Testis (tissue), 3 donors: ENCODE measurements around the gene RFPL3. TPM values are rescaled to one million over a fixed set of nuclear protein-coding genes. Genes with fewer than 3 reads are reported as not detected.
A peak's percentile ranks its signal among the peaks of the same experiment; 100 is the strongest.
"Not testable (repeated sequence)": the region's sequence is repeated elsewhere in the genome, so short reads cannot be mapped to it uniquely, and the experiment has no call there.

Source experiments
- DNase-seq: peaks from one replicate; pipeline ENCODE4 v3.0.0-alpha.2; 2019
- H3K27ac ChIP-seq, 2 donors: fragments of 200-600 bp; sonication (generic); one replicate each; pipeline ENCODE4 v1.5.1; 2019
- H3K27me3 ChIP-seq: fragments of 200-600 bp; sonication (generic); one replicate; pipeline ENCODE4 v1.5.1; 2019
- H3K36me3 ChIP-seq: fragments of 200-600 bp; sonication (generic); one replicate; pipeline ENCODE4 v1.5.1; 2017; ENCODE audit warnings: low read depth; ENCODE audit errors: missing control alignments
- H3K4me1 ChIP-seq: fragments of 200-600 bp; sonication (generic); one replicate; pipeline ENCODE4 v1.5.1; 2019
- H3K4me3 ChIP-seq, 2 donors: fragments of 200-600 bp; sonication (generic); one replicate each; pipeline ENCODE4 v1.5.1; 2017 to 2019
- H3K9me3 ChIP-seq: fragments of 200-600 bp; sonication (generic); one replicate; pipeline ENCODE4 v1.5.1; 2017
- CTCF ChIP-seq, 3 experiments: fragments of 450-650 bp in 2 of 3; fragments of 200-600 bp in 1 of 3; sonication (generic) in 1 of 3; IDR thresholded peaks; one replicate each; pipeline ENCODE4 v1.5.1; 2016 to 2019; ENCODE audit warnings: antibody characterized with exemption in 3 of 3, mild to moderate bottlenecking in 2 of 3, moderate library complexity in 1 of 3
- POLR2A ChIP-seq: fragments of 450-650 bp; IDR thresholded peaks from one replicate; pipeline ENCODE4 v1.6.1; 2017; ENCODE audit warnings: antibody characterized with exemption, mild to moderate bottlenecking, moderate library complexity
- WGBS, 2 donors: methylation state at CpG; one replicate each; pipeline ENCODE4 v1.1.5; 2018; 5-methylcytosine and 5-hydroxymethylcytosine counted together
- intact Hi-C: fragments of 100-400 bp; cut with DNase I; formaldehyde crosslinking; loops from one replicate; pipeline ENCODE4 v1.15.1; 2023; ENCODE audit warnings: low total_unique reads
- polyA plus RNA-seq: library from polyadenylated mRNA; stranded (reverse); fragments of 350-450 nt; fragmentation: Illumina TruSeq; extraction: RNeasy Lipid Tissue Mini Kit (QIAGEN cat#74804); gene quantifications from one replicate; pipeline ENCODE4 v1.2.3, GENCODE V29; 2014; ENCODE audit warnings: low read depth, low replicate concordance; ENCODE audit not compliant: insufficient read depth
- total RNA-seq, 2 donors: library from RNA; depleted of rRNA; stranded (reverse); fragments of >200 nt; gene quantifications; one replicate each; pipeline ENCODE4 v1.2.3, GENCODE V29; 2016

RFPL3 gene
- total and polyA plus RNA-seq, 3 donors from 2014 or later = 2.6 to 4.1 (median 3.6) TPM

GRCh38 chr22:32355760-32356159 is 1.9 kb upstream of the RFPL3 start:
- no peak overlapping the region for H3K4me3 ChIP-seq
- H3K27ac ChIP-seq = no peak overlapping the region
- H3K27me3 ChIP-seq = no peaks in the 10 kb centered on the region
- TF ChIP-seq CTCF (IDR thresholded peaks at IDR 0.05) (no peak), POLR2A (no peak)
- no peak for DNase-seq
- H3K9me3 ChIP-seq = no peaks in the 10 kb centered on the region
- no peaks in the 10 kb centered on the region for H3K36me3 ChIP-seq
- 72 to 74% methylated on average over 3 of the region's 3 CpGs for WGBS, 2 donors
- no peaks in the 10 kb centered on the region for H3K4me1 ChIP-seq
- intact Hi-C loops = no loop called here

DNA sequence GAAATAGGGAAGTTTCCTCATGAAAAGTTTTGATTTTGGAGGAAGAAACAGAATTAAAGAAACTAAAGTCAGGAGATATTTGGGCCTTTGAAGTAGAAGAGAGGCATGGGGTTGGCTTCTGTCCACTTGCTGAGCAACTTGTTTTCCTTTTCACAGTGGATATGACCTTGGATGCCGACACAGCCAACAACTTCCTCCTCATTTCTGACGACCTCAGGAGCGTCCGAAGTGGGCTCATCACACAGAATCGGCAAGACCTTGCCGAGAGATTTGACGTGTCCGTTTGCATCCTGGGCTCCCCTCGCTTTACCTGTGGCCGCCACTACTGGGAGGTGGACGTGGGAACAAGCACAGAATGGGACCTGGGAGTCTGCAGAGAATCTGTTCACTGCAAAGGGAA is 2.4 kb downstream of the RFPL3 start:
- H3K36me3 ChIP-seq, H3K9me3 ChIP-seq, H3K27ac ChIP-seq, H3K27me3 ChIP-seq, H3K4me3 ChIP-seq, intact Hi-C loops, H3K4me1 ChIP-seq: not testable (repeated sequence)
- DNase-seq = peak; percentile 50
- WGBS, 2 donors = 41 to 55% methylated on average over 11 of the region's 11 CpGs

GRCh38 chr22:32361257-32361656 is 3.6 kb downstream of the RFPL3 start:
- H3K27me3 ChIP-seq = no peaks in the 10 kb centered on the region
- 73 to 80% methylated on average over 2 of the region's 2 CpGs for WGBS, 2 donors
- TF ChIP-seq POLR2A = no peak
- H3K27ac ChIP-seq = no peak overlapping the region
- H3K4me3 ChIP-seq = no peak overlapping the region
- intact Hi-C loops = no loop called here
- no peaks in the 10 kb centered on the region for H3K36me3 ChIP-seq
- no peaks in the 10 kb centered on the region for H3K4me1 ChIP-seq
- DNase-seq = no peak
- no peaks in the 10 kb centered on the region for H3K9me3 ChIP-seq

- intact Hi-C loops = no loop called here
- DNase-seq = no peak
Observed at GRCh38 chr22:32364210-32364609, 6.5 kb downstream of the RFPL3 start.

DNA sequence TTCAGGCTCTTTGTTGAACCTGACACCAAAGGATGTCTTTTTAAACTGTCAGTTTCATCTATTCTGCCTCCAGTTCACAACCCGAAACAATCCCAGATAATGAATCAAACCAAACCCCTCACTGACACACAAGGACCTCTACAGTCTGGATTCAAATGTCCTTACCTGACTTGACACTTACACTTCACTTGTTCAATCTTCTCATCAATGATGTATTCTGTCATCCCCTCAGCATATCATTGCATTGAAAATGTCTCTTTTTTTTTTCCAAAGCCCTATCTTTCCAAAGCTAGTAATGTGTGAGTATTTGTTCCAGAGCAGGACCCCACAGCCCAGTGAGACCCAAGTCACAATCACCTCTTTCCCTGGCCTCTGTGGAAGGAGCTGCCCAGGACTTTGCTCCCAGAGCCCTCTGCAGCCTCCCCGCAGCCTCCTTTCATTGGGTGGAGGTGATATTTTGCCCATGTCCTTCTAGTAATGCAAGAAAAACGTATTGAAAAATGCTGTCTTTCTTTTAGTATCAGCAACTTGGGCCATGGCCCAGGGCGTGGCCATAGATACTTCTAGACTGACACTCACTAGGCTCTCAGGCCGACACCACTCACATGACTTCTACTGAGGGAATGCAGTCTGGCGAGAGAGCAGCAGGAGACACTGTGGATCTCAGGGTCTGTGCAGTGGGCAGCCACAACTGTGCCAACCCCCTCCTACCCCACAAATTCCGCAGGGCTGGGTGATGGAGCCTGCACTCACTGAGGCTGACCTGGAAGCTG is 18.2 kb downstream of the RFPL3 start:
- Histone ChIP-seq H3K36me3 (no peaks in the 10 kb centered on the region), H3K27ac (no peak overlapping the region), H3K27me3 (no peaks in the 10 kb centered on the region), H3K9me3 (no peaks in the 10 kb centered on the region), H3K4me1 (no peaks in the 10 kb centered on the region), H3K4me3 (no peak overlapping the region)
- no peak for DNase-seq
- TF ChIP-seq POLR2A (no peak), CTCF (IDR thresholded peaks at IDR 0.05) (no peak)
- WGBS, 2 donors = 86 to 95% methylated on average over 6 to 7 of the region's 7 CpGs
- intact Hi-C loops = no loop called here

More at GRCh38 chr22:32364210-32364609, 6.5 kb downstream of the RFPL3 start:
- TF ChIP-seq CTCF (IDR thresholded peaks at IDR 0.05) (no peak), POLR2A (no peak)
- WGBS, 2 donors = 65 to 66% methylated on average over 5 of the region's 5 CpGs
- Histone ChIP-seq H3K4me3 (no peak overlapping the region), H3K9me3 (no peaks in the 10 kb centered on the region), H3K27me3 (no peaks in the 10 kb centered on the region), H3K27ac (no peak overlapping the region), H3K36me3 (no peaks in the 10 kb centered on the region), H3K4me1 (no peaks in the 10 kb centered on the region)

GRCh38 chr22:32376681-32377080 is 19.0 kb downstream of the RFPL3 start:
- DNase-seq = no peak
- intact Hi-C loops = no loop called here
- H3K27ac ChIP-seq = no peak overlapping the region
- no peaks in the 10 kb centered on the region for H3K4me1 ChIP-seq
- TF ChIP-seq POLR2A = no peak
- TF ChIP-seq CTCF (IDR thresholded peaks at IDR 0.05) = no peak
- WGBS, 2 donors = 81 to 89% methylated on average over 5 of the region's 5 CpGs
- H3K4me3 ChIP-seq = no peak overlapping the region
- H3K9me3 ChIP-seq = no peaks in the 10 kb centered on the region
- no peaks in the 10 kb centered on the region for H3K36me3 ChIP-seq
- no peaks in the 10 kb centered on the region for H3K27me3 ChIP-seq
